A549 (cell line): ENCODE measurements around the gene RMND5A. TPM values are rescaled to one million over a fixed set of nuclear protein-coding genes. Genes with fewer than 3 reads are reported as not detected.
A peak's percentile ranks its signal among the peaks of the same experiment; 100 is the strongest.

Experiments
- ATAC-seq, 2 experiments: fragments of 200-7000 bp in 1 of 2; fragments of >200 bp in 1 of 2; cut with Nextera tagmentation in 1 of 2; cut with Tn5 transposase in 1 of 2; 3 replicates each; pipeline versions ENCODE4 v1.8.0 to v1.9.1; 2018 to 2020; ENCODE audit warnings: mild to moderate bottlenecking in 1 of 2, moderate library complexity in 1 of 2
- CTCF ChIA-PET: fragments of 300-600 bp; sonication (Branson Sonifier 250); formaldehyde crosslinking; extraction: SDS; loops from one replicate; lab custom pipeline; 2021; ENCODE audit warnings: antibody characterized with exemption, inconsistent platforms; lab: Yijun Ruan, JAX
- POLR2A ChIA-PET: fragments of 350-600 bp; formaldehyde crosslinking; extraction: SDS; loops from one replicate; lab custom pipeline; 2021; ENCODE audit warnings: antibody characterized with exemption, inconsistent platforms; lab: Yijun Ruan, JAX
- DNase-seq, 2 experiments: peaks; one replicate each; pipeline versions ENCODE4 v3.0.0 to v3.0.0-alpha.2; 2011 to 2016; ENCODE audit warnings: low read depth in 1 of 2, low spot score in 1 of 2
- FAIRE-seq: peaks from 2 replicates; lab custom pipeline; 2011; peaks lifted over from hg19 to GRCh38; lab: Jason Lieb, UNC
- H3K27ac ChIP-seq, 2 experiments: fragments of >200 bp; sonication (Bioruptor Twin); formaldehyde crosslinking; 3 replicates each; pipeline ENCODE4 v1.5.1; 2016 to 2017
- H3K4me1 ChIP-seq: fragments of >200 bp; sonication (Bioruptor Twin); formaldehyde crosslinking; 3 replicates; pipeline ENCODE4 v1.6.1; 2016
- H3K4me2 ChIP-seq: fragments of >200 bp; sonication (Bioruptor Twin); formaldehyde crosslinking; 3 replicates; pipeline ENCODE4 v1.6.1; 2016
- H3K4me3 ChIP-seq: fragments of >200 bp; sonication (Bioruptor Twin); formaldehyde crosslinking; 3 replicates; pipeline ENCODE4 v1.5.1; 2016
- H3K9me3 ChIP-seq: fragments of >200 bp; sonication (Bioruptor Twin); formaldehyde crosslinking; 3 replicates; pipeline ENCODE4 v1.6.1; 2016
- ATOH8 ChIP-seq: fragments of 250-450 bp; sonication (Bioruptor Pico); IDR thresholded peaks from 2 replicates; pipeline ENCODE4 v1.5.0; 2020; ENCODE audit warnings: low read depth, mild to moderate bottlenecking, moderate library complexity
- BCL3 ChIP-seq: fragments of >200 bp; sonication (Bioruptor Twin); formaldehyde crosslinking; IDR thresholded peaks from 3 replicates; pipeline ENCODE4 v1.6.1; 2016
- BHLHE40 ChIP-seq: IDR thresholded peaks from 2 replicates; pipeline ENCODE4 v1.6.1; 2012; ENCODE audit warnings: low read depth, low read length, inconsistent platforms
- CBX8 ChIP-seq: fragments of 200-600 bp; sonication (generic); IDR thresholded peaks from 2 replicates; pipeline ENCODE4 v1.6.1; 2016
- CEBPB ChIP-seq, 2 experiments: fragments of >200 bp in 1 of 2; sonication (Bioruptor Twin) in 1 of 2; formaldehyde crosslinking in 1 of 2; IDR thresholded peaks; 2 replicates each; pipeline ENCODE4 v1.6.1; 2012 to 2016
- CHD2 ChIP-seq: fragments of 150-350 bp; IDR thresholded peaks from 2 replicates; pipeline ENCODE4 v1.6.1; 2014; ENCODE audit warnings: low read length; ENCODE audit not compliant: partially characterized antibody
- CTCF ChIP-seq: fragments of >200 bp; sonication (Bioruptor Twin); formaldehyde crosslinking; IDR thresholded peaks from 3 replicates; pipeline ENCODE4 v1.5.1; 2016
- E2F6 ChIP-seq: IDR thresholded peaks from 2 replicates; pipeline ENCODE4 v1.6.1; 2012; ENCODE audit warnings: low read depth, borderline replicate concordance
- EHMT2 ChIP-seq: fragments of 200-600 bp; sonication (generic); IDR thresholded peaks from 2 replicates; pipeline ENCODE4 v1.6.1; 2016; ENCODE audit warnings: antibody characterized with exemption, low read depth, mild to moderate bottlenecking, moderate library complexity
- FOSL2 ChIP-seq, 2 experiments: fragments of 450-650 bp in 1 of 2; fragments of >200 bp in 1 of 2; sonication (Bioruptor Twin) in 1 of 2; formaldehyde crosslinking; IDR thresholded peaks; 2 replicates each; pipeline versions ENCODE4 v1.5.0 to v1.6.1; 2016 to 2020; ENCODE audit warnings: mild to moderate bottlenecking in 1 of 2, moderate library complexity in 1 of 2
- GATA3 ChIP-seq: IDR thresholded peaks from 2 replicates; pipeline ENCODE4 v1.6.1; 2012; ENCODE audit warnings: borderline replicate concordance
- HES2 ChIP-seq: fragments of >200 bp; sonication (Bioruptor Twin); formaldehyde crosslinking; IDR thresholded peaks from 2 replicates; pipeline ENCODE4 v1.6.1; 2016
- HMGXB4 ChIP-seq: fragments of 250-450 bp; sonication (Bioruptor Pico); IDR thresholded peaks from 2 replicates; pipeline ENCODE4 v1.5.0; 2021; ENCODE audit warnings: mild to moderate bottlenecking, moderate library complexity, borderline replicate concordance
- HOXA7 ChIP-seq: fragments of 250-450 bp; sonication (Bioruptor Pico); IDR thresholded peaks from 2 replicates; pipeline ENCODE4 v1.5.0; 2020; ENCODE audit warnings: mild to moderate bottlenecking, moderate library complexity
- HOXB13 ChIP-seq: fragments of 250-450 bp; sonication (Bioruptor Pico); IDR thresholded peaks from 2 replicates; pipeline ENCODE4 v1.5.0; 2020; ENCODE audit warnings: low read depth, mild to moderate bottlenecking, moderate library complexity
- JUN ChIP-seq, 2 experiments: fragments of >200 bp; sonication (Bioruptor Twin); formaldehyde crosslinking; IDR thresholded peaks; 2 replicates in 1 of 2; 3 replicates in 1 of 2; pipeline ENCODE4 v1.6.1; 2016 to 2017
- JUNB ChIP-seq: fragments of >200 bp; sonication (Bioruptor Twin); formaldehyde crosslinking; IDR thresholded peaks from 2 replicates; pipeline ENCODE4 v1.6.1; 2016
- KDM1A ChIP-seq: fragments of 200-600 bp; sonication (generic); IDR thresholded peaks from 2 replicates; pipeline ENCODE4 v1.6.1; 2016; ENCODE audit warnings: low read depth, mild to moderate bottlenecking
- KDM5A ChIP-seq: fragments of 200-600 bp; sonication (generic); IDR thresholded peaks from 2 replicates; pipeline ENCODE4 v1.6.1; 2016; ENCODE audit warnings: antibody characterized with exemption, mild to moderate bottlenecking
- MAX ChIP-seq: IDR thresholded peaks from 2 replicates; pipeline ENCODE4 v1.6.1; 2012
- MYC ChIP-seq: IDR thresholded peaks from 2 replicates; pipeline ENCODE4 v1.6.1; 2012; ENCODE audit warnings: mild to moderate bottlenecking, inconsistent platforms, low read length, improper control_type of control experiment, borderline replicate concordance
- PHF8 ChIP-seq: fragments of 200-600 bp; sonication (generic); IDR thresholded peaks from 2 replicates; pipeline ENCODE4 v1.6.1; 2016; ENCODE audit warnings: low read depth, mild to moderate bottlenecking, antibody characterized with exemption, moderate library complexity, borderline replicate concordance
- POLR2AphosphoS2 ChIP-seq: conservative IDR thresholded peaks from 2 replicates; pipeline ENCODE4 v1.6.1; 2012; ENCODE audit warnings: low read length, improper control_type of control experiment, inconsistent platforms
- RARB ChIP-seq: fragments of 250-450 bp; sonication (Bioruptor Pico); IDR thresholded peaks from 2 replicates; pipeline ENCODE4 v1.8.0; 2021; ENCODE audit warnings: mild to moderate bottlenecking, moderate library complexity
- RFX5 ChIP-seq: fragments of 450-650 bp; IDR thresholded peaks from 2 replicates; pipeline ENCODE4 v1.7.1; 2014; ENCODE audit warnings: antibody characterized with exemption, mild to moderate bottlenecking, moderate library complexity
- TP53 ChIP-seq: fragments of 250-450 bp; sonication (Bioruptor Pico); IDR thresholded peaks from 2 replicates; pipeline ENCODE4 v1.5.0; 2021; ENCODE audit warnings: mild to moderate bottlenecking, moderate library complexity
- ZSCAN20 ChIP-seq: fragments of 250-450 bp; sonication (Bioruptor Pico); IDR thresholded peaks from 2 replicates; pipeline ENCODE4 v1.8.0; 2022; ENCODE audit warnings: mild to moderate bottlenecking, moderate library complexity
- WGBS: methylation state at CpG from one replicate; pipeline ENCODE4 v1.1.6; 2017; ENCODE audit errors: missing lambda C conversion rate; 5-methylcytosine and 5-hydroxymethylcytosine counted together
- polyA plus RNA-seq, 4 experiments: library from polyadenylated mRNA; depleted of rRNA in 3 of 4; stranded (reverse); fragments of >200 nt; fragmentation: RNase III in 1 of 4; extraction: RNeasy Plus Mini Kit Qiagen cat#74134 plus additional on column Dnase treatment in 1 of 4; gene quantifications; 2 replicates in 3 of 4; 3 replicates in 1 of 4; pipeline ENCODE4 v1.2.3, GENCODE V29; 2011 to 2017

The RMND5A gene
- polyA plus RNA-seq, 2 of the 4 experiments (the other 2 are of a cell fraction): 10.5 to 28.0 TPM

- DNase-seq (no peak), FAIRE-seq (no peak), ATAC-seq (no peak)
- Histone ChIP-seq H3K27ac (no peak overlapping the region), H3K9me3 (no peaks in the 10 kb centered on the region), H3K4me1 (peaks cover 19% of the 10 kb centered on the region; the same call in 2 of the 3 replicates), H3K4me3 (no peak overlapping the region), H3K4me2 (no peak overlapping the region)
- TF ChIP-seq ATOH8 (CRISPR knock-in tag): no peak
- TF ChIP-seq KDM1A: no peak
- TF ChIP-seq HOXA7 (CRISPR knock-in tag): no peak
- no peak for TF ChIP-seq HMGXB4 (CRISPR knock-in tag)
- no peak for TF ChIP-seq MAX
- no peak for TF ChIP-seq EHMT2
- TF ChIP-seq TP53: no peak
- TF ChIP-seq MYC: no peak
- TF ChIP-seq PHF8: no peak
- TF ChIP-seq CEBPB (IDR thresholded peaks at IDR 0.05): no peak
- no peak for TF ChIP-seq RARB (CRISPR knock-in tag)
- no peak for TF ChIP-seq HES2
- TF ChIP-seq ZSCAN20: no peak
- TF ChIP-seq CHD2: no peak
- TF ChIP-seq RFX5: no peak
- TF ChIP-seq FOSL2 (IDR thresholded peaks at IDR 0.05): no peak
- no peak for TF ChIP-seq FOSL2 (CRISPR knock-in tag; IDR thresholded peaks at IDR 0.05)
- TF ChIP-seq JUNB: no peak
- no peak for TF ChIP-seq POLR2AphosphoS2
- CTCF ChIA-PET: interaction anchor here (2.1 kb wide), 1 partner anchor 19 kb away, joined by 10 read pairs; no protein-coding TSS in a partner anchor
- POLR2A ChIA-PET: no interaction called here
- WGBS: 74% methylated on average over 7 of the region's 7 CpGs
Measured at GRCh38 chr2:86788165-86788564, 68.1 kb downstream of the RMND5A start.

- H3K9me3 ChIP-seq: no peaks in the 10 kb centered on the region
- peak in 1 of 2 experiments; percentile 22; a peak in 2 of 6 replicates for ATAC-seq
- H3K4me1 ChIP-seq: peaks cover 19% of the 10 kb centered on the region; the same call in 2 of the 3 replicates
- H3K4me3 ChIP-seq: peak overlapping the region; percentile 31; the same call in 2 of the 3 replicates
- peak overlapping the region; percentile 80 for H3K4me2 ChIP-seq
- ChIA-PET POLR2A (no interaction called here), CTCF (interaction anchor here (1.0 kb wide), 1 partner anchor 12 kb away, joined by 3 read pairs; no protein-coding TSS in a partner anchor)
- no peak overlapping the region for H3K27ac ChIP-seq
- no peak for FAIRE-seq
- 42% methylated on average over 48 of the region's 64 CpGs for WGBS
- DNase-seq: peak in 1 of 2 experiments; percentile 13
- TF ChIP-seq E2F6 (0 out of 2 replicates have a peak, but pooled peaks have one; percentile 41), KDM5A (no peak), GATA3 (no peak), HOXA7 (CRISPR knock-in tag) (no peak), CBX8 (no peak), FOSL2 (IDR thresholded peaks at IDR 0.05) (no peak), FOSL2 (CRISPR knock-in tag; IDR thresholded peaks at IDR 0.05) (no peak), BHLHE40 (no peak), BCL3 (no peak), JUN (IDR thresholded peaks at IDR 0.05) (no peak), CTCF (no peak), HMGXB4 (CRISPR knock-in tag) (no peak), HOXB13 (no peak)
Measured at GRCh38 chr2:86788881-86789686, 69.0 kb downstream of the RMND5A start.
